ENCODE measurements around the gene POLR2E.

DNA sequence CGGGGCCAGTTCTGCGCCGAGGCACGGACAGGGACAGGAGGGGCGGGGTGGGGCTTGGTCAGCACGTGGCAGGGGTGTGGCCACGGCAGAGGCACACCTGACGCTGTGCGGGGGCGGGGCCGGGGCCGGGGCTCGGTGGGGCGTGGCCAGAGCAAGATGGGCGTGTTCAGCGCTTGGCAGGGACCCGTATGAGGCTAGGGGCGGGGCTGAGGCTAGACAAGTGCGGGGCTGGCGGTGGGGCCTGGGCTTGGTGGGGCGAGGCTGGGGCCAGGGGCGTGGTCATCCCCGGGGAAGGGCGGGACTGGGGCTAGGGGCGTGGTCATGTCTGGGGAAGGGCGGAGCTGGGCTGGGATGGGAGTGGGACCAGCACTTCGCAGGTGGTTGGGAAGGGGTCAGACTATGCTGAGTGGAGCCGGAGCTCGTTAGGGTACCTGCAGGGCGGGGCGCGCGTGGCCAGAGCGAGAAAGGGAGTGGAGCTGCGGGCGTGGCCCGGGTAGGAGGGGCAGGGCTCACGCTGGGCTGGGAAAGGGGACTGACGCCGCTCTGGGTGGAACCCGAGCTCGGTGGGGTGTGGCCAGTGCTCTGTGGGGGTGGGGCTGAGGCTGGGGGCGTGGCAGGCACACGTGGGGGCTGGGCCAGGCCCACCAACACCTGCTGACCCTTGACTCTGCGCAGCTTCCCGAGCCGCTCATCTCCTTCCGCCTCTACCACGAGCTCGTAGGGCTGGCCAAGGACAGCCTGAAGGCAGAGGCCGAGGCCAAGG, 12.8 kb downstream of the POLR2E start:
- TF ChIP-seq CEBPB (IDR thresholded peaks at IDR 0.05; ENCODE audit: borderline replicate concordance in 1 of 2, low read depth in 2 of 2, low read length in 2 of 2) (no peak), POLR2AphosphoS5 (IDR thresholded peaks at IDR 0.05; ENCODE audit: low read length) (no peak), POLR2A (IDR thresholded peaks at IDR 0.05; ENCODE audit: low read depth, low read length) (no peak; the same call in none of the 2 replicates), TCF7 (IDR thresholded peaks at IDR 0.05; ENCODE audit: borderline replicate concordance) (no peak), NFYA (IDR thresholded peaks at IDR 0.05; ENCODE audit: borderline replicate concordance, low read depth, low read length) (no peak), JUNB (IDR thresholded peaks at IDR 0.05) (no peak), ZZZ3 (IDR thresholded peaks at IDR 0.05; ENCODE audit: control insufficient read depth, insufficient read length, low read depth) (no peak), KDM1A (IDR thresholded peaks at IDR 0.05; ENCODE audit: borderline replicate concordance) (no peak), KAT2A (conservative IDR thresholded peaks at IDR 0.05; ENCODE audit: control insufficient read depth, low read depth, low read length) (no peak), GABPA (IDR thresholded peaks at IDR 0.05; ENCODE audit: low read depth) (no peak)
- TF ChIP-seq, protein P1, sequence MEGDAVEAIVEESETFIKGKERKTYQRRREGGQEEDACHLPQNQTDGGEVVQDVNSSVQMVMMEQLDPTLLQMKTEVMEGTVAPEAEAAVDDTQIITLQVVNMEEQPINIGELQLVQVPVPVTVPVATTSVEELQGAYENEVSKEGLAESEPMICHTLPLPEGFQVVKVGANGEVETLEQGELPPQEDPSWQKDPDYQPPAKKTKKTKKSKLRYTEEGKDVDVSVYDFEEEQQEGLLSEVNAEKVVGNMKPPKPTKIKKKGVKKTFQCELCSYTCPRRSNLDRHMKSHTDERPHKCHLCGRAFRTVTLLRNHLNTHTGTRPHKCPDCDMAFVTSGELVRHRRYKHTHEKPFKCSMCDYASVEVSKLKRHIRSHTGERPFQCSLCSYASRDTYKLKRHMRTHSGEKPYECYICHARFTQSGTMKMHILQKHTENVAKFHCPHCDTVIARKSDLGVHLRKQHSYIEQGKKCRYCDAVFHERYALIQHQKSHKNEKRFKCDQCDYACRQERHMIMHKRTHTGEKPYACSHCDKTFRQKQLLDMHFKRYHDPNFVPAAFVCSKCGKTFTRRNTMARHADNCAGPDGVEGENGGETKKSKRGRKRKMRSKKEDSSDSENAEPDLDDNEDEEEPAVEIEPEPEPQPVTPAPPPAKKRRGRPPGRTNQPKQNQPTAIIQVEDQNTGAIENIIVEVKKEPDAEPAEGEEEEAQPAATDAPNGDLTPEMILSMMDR (IDR thresholded peaks at IDR 0.05 in 2 of 3, conservative IDR thresholded peaks at IDR 0.05 in 1 of 3; ENCODE audit: control insufficient read depth in 2 of 3, extremely low read depth in 1 of 3, insufficient read depth in 1 of 3, low read depth in 3 of 3, low read length in 3 of 3), result no peak

Data from GM12878 (cell line).